Hepatocyte (in vitro differentiated cells): ENCODE results near the gene PAX7. TPM values are rescaled to one million over a fixed set of nuclear protein-coding genes. Genes with fewer than 3 reads are reported as not detected.

ENCODE experiments used
- DNase-seq: peaks from one replicate; pipeline ENCODE4 v3.0.0-alpha.2; 2016; ENCODE audit warnings: low spot score
- H2AFZ ChIP-seq: fragments of 200-600 bp; sonication (generic); 2 replicates; pipeline ENCODE4 v1.6.0; 2016; ENCODE audit warnings: antibody characterized with exemption, mild to moderate bottlenecking
- H3K27ac ChIP-seq: fragments of 200-600 bp; sonication (generic); 2 replicates; pipeline ENCODE4 v1.5.1; 2016; ENCODE audit warnings: mild to moderate bottlenecking
- H3K27me3 ChIP-seq: fragments of 200-600 bp; sonication (generic); 2 replicates; pipeline ENCODE4 v1.6.1; 2016
- H3K36me3 ChIP-seq: fragments of 200-600 bp; sonication (generic); replicated peaks from 2 replicates; pipeline ENCODE4 v1.5.1; 2016; ENCODE audit warnings: low read depth; ENCODE audit not compliant: insufficient read depth
- H3K4me1 ChIP-seq: fragments of 200-600 bp; sonication (generic); 2 replicates; pipeline ENCODE4 v1.5.1; 2016; ENCODE audit warnings: mild to moderate bottlenecking, moderate library complexity; ENCODE audit not compliant: insufficient read depth
- H3K4me2 ChIP-seq: fragments of 200-600 bp; sonication (generic); 2 replicates; pipeline ENCODE4 v1.6.0; 2016
- H3K4me3 ChIP-seq: fragments of 200-600 bp; sonication (generic); 2 replicates; pipeline ENCODE4 v1.5.1; 2016; ENCODE audit warnings: mild to moderate bottlenecking
- H3K79me2 ChIP-seq: fragments of 200-600 bp; sonication (generic); 2 replicates; pipeline ENCODE4 v1.6.0; 2017; ENCODE audit warnings: mild to moderate bottlenecking
- H3K9me2 ChIP-seq: fragments of 200-600 bp; sonication (generic); replicated peaks from 2 replicates; pipeline ENCODE4 v1.6.0; 2017; ENCODE audit warnings: mild to moderate bottlenecking; ENCODE audit not compliant: insufficient read depth
- H3K9me3 ChIP-seq: fragments of 200-600 bp; sonication (generic); 2 replicates; pipeline ENCODE4 v1.5.1; 2016; ENCODE audit warnings: low read depth, mild to moderate bottlenecking
- H4K20me1 ChIP-seq: fragments of 200-600 bp; sonication (generic); 2 replicates; pipeline ENCODE4 v1.6.0; 2016; ENCODE audit warnings: mild to moderate bottlenecking; ENCODE audit not compliant: insufficient read depth, poor library complexity, severe bottlenecking
- EZH2 ChIP-seq: fragments of 200-600 bp; sonication (generic); IDR thresholded peaks from 2 replicates; pipeline ENCODE4 v1.6.1; 2016; ENCODE audit warnings: antibody characterized with exemption, mild to moderate bottlenecking, borderline replicate concordance
- EZH2phosphoT487 ChIP-seq: fragments of 200-600 bp; sonication (generic); IDR thresholded peaks from one replicate; pipeline ENCODE4 v1.6.1; 2018; ENCODE audit warnings: antibody characterized with exemption, mild to moderate bottlenecking, low read depth, moderate library complexity; ENCODE audit not compliant: unreplicated experiment, severe bottlenecking
- WGBS: methylation state at CpG from one replicate; pipeline ENCODE4 v1.1.6; 2016; ENCODE audit warnings: low lambda C conversion rate; ENCODE audit errors: missing lambda C conversion rate; 5-methylcytosine and 5-hydroxymethylcytosine counted together
- polyA plus RNA-seq: library from polyadenylated mRNA; unstranded; fragments of >200 nt; fragmentation: Nextera tagmentation; extraction: Ambion mirVana; gene quantifications from 2 replicates; pipeline ENCODE4 v1.2.1, GENCODE V29; 2016
- total RNA-seq: library from RNA; depleted of rRNA; stranded (reverse); fragments of >200 nt; gene quantifications from 2 replicates; pipeline ENCODE4 v1.2.3, GENCODE V29; 2014
- TF ChIP-seq, protein P1 (sequence below): fragments of 200-600 bp; sonication (generic); IDR thresholded peaks from 2 replicates; pipeline ENCODE4 v1.5.1; 2016; ENCODE audit warnings: antibody characterized with exemption, mild to moderate bottlenecking; ENCODE audit not compliant: poor library complexity

The PAX7 gene
- total and polyA plus RNA-seq, 2 experiments from 2014 or later, result not detected

GRCh38 chr1:18657506-18658201 lies 27.0 kb downstream of the PAX7 start:
- peaks cover 88% of the 10 kb centered on the region for H3K27me3 ChIP-seq
- 55% methylated on average over 15 of the region's 17 CpGs for WGBS
- H3K4me1 ChIP-seq, result no peaks in the 10 kb centered on the region
- no peaks in the 10 kb centered on the region for H3K79me2 ChIP-seq
- no peak overlapping the region for H3K27ac ChIP-seq
- no peaks in the 10 kb centered on the region for H3K9me2 ChIP-seq
- H2AFZ ChIP-seq, result no peak overlapping the region
- H3K36me3 ChIP-seq, result no peaks in the 10 kb centered on the region
- DNase-seq, result no peak
- no peak overlapping the region for H3K4me2 ChIP-seq
- H3K9me3 ChIP-seq, result no peaks in the 10 kb centered on the region
- H4K20me1 ChIP-seq, result no peaks in the 10 kb centered on the region
- no peak for TF ChIP-seq EZH2
- TF ChIP-seq, protein P1, sequence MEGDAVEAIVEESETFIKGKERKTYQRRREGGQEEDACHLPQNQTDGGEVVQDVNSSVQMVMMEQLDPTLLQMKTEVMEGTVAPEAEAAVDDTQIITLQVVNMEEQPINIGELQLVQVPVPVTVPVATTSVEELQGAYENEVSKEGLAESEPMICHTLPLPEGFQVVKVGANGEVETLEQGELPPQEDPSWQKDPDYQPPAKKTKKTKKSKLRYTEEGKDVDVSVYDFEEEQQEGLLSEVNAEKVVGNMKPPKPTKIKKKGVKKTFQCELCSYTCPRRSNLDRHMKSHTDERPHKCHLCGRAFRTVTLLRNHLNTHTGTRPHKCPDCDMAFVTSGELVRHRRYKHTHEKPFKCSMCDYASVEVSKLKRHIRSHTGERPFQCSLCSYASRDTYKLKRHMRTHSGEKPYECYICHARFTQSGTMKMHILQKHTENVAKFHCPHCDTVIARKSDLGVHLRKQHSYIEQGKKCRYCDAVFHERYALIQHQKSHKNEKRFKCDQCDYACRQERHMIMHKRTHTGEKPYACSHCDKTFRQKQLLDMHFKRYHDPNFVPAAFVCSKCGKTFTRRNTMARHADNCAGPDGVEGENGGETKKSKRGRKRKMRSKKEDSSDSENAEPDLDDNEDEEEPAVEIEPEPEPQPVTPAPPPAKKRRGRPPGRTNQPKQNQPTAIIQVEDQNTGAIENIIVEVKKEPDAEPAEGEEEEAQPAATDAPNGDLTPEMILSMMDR, result no peak
- TF ChIP-seq EZH2phosphoT487, result no peak
- H3K4me3 ChIP-seq, result no peak overlapping the region

- Histone ChIP-seq H3K4me1 (no peaks in the 10 kb centered on the region), H2AFZ (no peak overlapping the region), H3K79me2 (no peaks in the 10 kb centered on the region), H3K4me3 (no peak overlapping the region), H3K4me2 (no peak overlapping the region), H3K9me3 (no peaks in the 10 kb centered on the region), H3K9me2 (no peaks in the 10 kb centered on the region), H3K27me3 (peaks cover 86% of the 10 kb centered on the region), H3K36me3 (no peaks in the 10 kb centered on the region), H4K20me1 (no peaks in the 10 kb centered on the region), H3K27ac (no peak overlapping the region)
- no peak for DNase-seq
- TF ChIP-seq EZH2 (no peak), EZH2phosphoT487 (no peak)
- TF ChIP-seq, protein P1, result no peak
- WGBS, result 93% methylated on average over 1 of the region's 1 CpG
Observed at GRCh38 chr1:18658831-18659230, 28.2 kb downstream of the PAX7 start.

DNA sequence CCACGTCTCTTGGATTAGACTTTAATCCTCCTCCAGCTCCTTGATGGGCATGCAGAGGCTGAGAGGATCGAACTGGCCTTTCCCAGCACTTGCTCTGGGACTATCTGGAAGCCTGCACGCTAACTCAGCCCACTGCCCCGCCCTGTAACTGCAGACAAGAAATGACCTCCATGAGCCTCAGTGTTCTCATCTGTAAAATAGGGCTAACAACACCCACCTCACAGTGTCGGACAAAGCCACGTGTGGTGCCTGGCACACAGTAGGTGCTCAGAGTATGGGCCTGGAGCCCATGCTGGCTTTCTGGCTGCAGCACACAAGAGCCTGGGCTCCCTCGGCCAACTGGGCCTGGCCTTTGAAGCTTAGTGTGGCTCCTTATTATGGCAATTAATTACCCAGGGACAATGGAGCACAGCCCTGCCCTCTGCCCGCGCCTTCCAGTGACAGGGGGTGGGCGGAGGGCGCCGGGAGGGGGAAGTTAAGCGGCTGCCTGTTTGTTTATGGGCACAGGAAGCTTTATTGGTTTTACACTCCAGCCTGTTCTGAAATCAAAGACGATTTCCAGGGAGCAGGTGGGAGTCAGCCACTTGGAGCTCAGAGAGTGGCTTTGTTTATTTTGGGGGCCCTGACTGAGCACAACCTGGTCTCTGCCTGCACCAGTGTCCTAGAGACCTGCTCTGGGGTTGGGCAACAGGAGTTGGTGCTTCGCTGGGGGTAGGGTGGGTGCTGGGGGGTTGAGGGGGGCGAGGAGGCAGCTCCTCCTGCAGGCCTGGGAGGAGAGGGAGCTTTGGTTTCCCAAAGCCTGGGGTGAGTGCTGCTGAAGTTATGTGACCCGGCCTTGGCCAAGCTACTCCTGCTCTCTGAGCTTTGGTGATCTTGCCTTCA lies 31.0 kb downstream of the PAX7 start:
- WGBS, result 55% methylated on average over 14 of the region's 17 CpGs
- no peaks in the 10 kb centered on the region for H3K4me1 ChIP-seq
- H3K9me3 ChIP-seq, result no peaks in the 10 kb centered on the region
- H3K9me2 ChIP-seq, result no peaks in the 10 kb centered on the region
- no peaks in the 10 kb centered on the region for H3K79me2 ChIP-seq
- H2AFZ ChIP-seq, result no peak overlapping the region
- H3K36me3 ChIP-seq, result no peaks in the 10 kb centered on the region
- H3K27me3 ChIP-seq, result peaks cover 67% of the 10 kb centered on the region
- H3K4me2 ChIP-seq, result no peak overlapping the region
- no peak overlapping the region for H3K4me3 ChIP-seq
- no peak overlapping the region for H3K27ac ChIP-seq
- H4K20me1 ChIP-seq, result no peaks in the 10 kb centered on the region
- no peak for DNase-seq
- no peak for TF ChIP-seq EZH2phosphoT487
- no peak for TF ChIP-seq EZH2
- TF ChIP-seq, protein P1, result no peak
